CD1c-positive myeloid dendritic cell (primary cell): ENCODE measurements around the gene EYA3.
A peak's percentile ranks its signal among the peaks of the same experiment; 100 is the strongest.

Experiments used
- DNase-seq: peaks from one replicate; pipeline ENCODE4 v3.0.0-alpha.2; 2016; ENCODE audit errors: extremely low spot score

Gene EYA3, protein sequence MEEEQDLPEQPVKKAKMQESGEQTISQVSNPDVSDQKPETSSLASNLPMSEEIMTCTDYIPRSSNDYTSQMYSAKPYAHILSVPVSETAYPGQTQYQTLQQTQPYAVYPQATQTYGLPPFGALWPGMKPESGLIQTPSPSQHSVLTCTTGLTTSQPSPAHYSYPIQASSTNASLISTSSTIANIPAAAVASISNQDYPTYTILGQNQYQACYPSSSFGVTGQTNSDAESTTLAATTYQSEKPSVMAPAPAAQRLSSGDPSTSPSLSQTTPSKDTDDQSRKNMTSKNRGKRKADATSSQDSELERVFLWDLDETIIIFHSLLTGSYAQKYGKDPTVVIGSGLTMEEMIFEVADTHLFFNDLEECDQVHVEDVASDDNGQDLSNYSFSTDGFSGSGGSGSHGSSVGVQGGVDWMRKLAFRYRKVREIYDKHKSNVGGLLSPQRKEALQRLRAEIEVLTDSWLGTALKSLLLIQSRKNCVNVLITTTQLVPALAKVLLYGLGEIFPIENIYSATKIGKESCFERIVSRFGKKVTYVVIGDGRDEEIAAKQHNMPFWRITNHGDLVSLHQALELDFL

DNA sequence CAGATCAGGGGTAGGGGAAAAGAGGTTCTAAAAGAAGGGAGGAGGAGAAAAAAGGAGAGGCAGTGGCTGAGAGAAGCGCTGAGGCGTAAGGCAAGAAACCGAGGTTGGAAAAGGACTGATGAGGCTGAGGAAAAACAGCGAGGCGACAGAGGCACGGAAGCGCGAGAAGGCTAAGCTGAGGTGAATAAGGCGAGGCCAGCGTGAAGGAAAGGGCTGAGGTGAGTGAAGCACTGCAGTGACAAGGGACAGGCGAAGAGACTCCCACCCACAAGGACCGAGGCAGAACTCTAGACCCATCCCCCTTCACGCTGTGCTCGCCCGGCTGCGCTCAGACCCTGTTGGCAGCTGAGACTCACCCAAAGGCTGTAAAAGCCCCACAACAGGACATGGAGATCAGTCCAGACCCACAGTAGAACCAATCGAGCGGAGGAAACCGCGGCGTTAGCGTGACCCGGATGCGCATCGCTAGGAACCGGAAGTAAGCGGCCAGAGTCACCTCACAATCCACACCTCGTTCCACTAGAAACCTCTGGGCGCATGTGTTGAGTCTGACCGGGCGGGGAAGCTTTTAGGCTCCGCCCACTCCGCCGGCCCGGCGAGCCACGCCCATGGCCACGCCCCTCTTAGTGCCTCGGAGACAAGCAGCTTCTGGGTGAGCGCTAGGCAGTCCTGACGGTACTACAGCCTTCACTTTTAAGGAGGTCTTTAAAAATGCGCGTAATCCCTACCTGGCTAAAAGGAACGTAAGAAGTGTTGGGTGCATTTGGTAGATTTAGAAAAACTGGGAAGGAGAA lies at the start of gene EYA3:
Gene EYA3, minus strand, starts transcription at position 443 of the 794 bp plus-strand sequence. CDS start 30,584 bp downstream, outside the sequence.
- peak; percentile 98 for DNase-seq

DNA sequence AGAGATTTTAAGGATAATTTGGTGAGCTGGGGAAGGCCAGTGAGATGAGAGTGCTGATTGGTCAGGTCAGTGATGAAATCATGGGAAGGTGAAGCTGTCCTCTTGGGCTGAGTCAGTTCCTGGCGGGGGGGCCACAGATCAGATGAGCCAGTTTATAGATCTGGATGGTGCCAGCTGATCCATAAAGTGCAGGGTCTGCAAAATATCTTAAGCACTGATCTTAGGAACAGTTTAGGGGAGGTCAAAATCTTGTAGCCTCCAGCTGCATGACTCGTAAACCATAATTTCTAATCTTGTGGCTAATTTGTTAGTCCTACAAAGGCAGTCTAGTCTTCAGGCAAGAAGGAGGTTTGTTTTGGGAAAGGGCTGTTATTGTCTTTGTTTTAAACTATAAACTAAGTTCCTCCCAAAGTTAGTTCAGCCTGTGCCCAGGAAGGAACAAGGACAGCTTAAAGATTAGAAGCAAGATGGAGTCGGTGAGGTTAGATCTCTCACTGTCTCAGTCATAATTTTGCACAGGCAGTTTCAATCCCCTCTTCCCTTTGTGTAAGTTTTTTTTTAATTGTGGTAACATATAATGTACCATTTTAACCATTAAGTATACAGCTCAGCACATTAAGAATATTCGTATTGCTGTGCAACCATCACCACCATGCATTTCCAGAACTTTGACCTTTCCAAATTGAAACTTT lies 48.7 kb upstream of the EYA3 start:
- no peak for DNase-seq

DNA sequence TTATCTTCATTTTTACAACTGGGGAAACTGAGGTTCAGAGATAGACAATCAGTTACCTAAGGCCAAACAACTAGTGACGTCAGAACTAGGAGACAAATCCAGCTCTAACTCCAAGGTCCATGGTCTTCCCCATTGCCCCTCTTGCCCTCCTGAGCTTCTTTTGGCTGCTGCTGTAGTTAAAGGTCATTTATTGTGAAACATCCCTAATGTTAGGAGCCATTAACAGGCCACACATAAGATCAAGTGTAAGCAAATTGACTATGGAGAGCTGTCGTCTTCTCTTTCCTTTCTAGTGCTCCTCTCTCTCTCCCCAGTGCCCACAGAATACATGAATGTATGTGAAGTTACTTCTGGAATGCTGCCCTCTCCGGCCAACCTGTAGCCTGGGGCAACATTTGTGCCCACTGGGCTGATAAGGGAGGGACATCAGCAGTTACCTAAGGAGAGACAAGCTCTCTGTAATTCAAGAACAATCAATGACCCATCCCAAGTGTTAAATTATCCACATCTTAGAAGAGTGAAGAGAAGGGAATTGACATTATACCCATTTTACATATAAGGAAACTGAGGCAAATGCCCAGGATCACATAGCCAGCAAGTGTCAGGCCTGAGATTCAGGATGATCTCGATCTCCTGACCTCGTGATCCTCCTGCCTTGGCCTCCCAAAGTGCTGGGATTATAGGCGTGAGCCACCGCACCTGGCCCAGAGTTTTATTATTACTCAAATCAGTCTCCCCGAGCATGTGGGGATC lies 47.9 kb upstream of the EYA3 start:
- DNase-seq = peak; percentile 23

DNA sequence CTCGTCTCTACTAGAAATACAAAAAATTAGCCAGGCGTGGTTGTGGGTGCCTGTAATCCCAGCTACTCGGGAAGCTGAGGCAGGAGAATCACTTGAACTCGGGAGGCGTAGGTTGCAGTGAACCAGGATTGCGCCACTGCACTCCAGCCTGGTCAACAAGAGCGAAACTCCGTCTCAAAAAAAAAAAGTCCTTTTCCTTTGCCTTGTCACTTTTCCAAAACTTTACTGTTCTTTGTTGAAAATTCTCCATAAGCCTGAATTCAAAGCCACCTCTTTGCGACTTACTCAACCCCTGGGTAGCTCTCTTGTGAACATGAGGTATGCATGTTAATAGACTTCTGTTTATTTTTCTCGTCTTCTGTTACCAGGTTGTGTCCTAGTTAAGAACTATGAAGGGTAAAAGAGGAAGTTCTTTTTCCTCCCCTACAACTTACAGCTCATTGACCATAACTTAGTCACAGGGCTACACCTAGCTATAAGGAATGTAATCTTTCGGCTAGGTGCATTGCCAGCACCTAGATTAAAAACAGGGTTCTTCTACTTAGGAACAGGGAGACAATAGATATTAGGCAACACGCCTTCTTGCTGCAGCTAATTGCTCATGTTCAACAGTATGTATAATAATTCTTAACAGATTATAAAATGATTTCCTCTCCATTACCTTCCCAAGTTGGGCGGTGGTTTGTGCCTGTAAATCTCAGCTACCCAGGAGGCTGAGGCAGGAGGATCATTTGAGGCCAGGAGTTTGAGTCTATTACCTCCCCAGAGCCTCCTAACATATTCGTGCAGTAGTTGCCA lies 47.2 kb upstream of the EYA3 start:
- peak; percentile 83 for DNase-seq

DNA sequence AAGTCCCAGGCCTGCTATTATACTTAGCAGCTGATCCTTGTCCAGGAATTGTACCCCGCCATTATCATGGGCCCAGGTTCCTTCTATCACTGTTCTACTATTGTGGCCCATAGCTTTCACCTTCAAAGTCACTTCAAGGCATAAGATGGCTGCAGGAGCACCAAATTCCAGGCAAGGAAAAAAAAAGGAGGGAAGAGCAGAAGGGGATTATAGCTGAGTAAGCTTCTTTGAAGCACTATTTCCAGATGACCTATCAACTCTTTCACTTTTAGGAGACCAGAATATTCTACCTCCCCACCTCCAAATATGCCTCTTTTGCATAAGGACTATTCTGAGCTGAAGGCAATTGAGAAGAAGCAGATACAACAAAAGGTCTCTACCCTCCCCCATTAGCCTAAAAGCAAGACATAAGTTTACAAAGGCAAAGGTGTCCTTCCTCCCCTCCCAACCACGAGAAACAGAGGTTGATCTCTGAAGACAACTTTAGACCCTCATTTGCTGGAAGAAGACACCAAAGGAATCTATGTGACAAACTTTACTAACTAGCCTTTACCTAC lies 46.3 kb upstream of the EYA3 start:
- no peak for DNase-seq

DNA sequence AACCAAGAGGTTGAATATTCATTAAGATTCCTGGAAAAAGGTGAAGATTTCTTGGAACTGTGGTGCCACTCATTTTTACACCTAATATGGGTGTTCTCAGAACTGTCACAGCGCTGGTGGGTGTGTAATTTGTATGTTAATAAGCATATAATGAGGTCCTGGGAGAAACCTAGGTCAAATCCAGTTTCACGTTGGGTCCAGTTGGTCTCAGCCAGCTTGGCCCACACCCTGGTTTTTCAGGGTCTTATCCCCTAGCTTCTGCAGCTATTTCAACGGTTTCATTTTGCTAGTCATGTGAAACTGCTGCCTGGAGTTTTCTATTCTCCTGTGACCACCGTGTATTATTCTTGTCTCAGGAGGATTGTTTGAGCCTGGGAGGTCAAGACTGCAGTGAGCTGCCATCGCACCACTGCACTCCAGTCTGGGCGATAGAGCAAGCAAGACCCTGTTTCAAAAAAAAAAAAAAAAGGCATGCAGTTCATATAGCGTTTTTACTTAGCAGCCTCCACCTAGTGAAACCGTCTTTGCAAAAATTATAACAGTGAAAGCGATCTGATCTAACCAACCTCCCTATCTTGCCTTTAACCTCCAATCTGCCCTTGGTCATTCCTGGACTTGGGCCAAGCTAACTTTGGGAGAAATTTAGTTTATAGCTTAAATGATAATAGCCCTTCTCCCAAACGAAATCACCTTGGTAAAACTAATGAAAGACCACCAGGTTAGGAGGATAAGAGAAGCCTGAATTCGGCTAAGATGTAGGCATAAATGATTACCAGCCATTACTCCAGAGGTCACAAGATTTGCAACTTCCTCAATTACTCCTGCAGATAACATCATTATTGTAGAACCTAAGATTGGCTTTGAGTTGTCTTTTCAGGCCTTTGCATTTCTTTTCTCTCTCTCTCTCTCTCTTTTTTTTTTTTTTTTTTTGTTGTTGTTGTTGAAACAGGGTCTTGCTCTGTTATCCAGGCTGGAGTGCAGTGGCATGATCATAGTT lies 44.1 kb upstream of the EYA3 start:
- DNase-seq = peak; percentile 71

DNA sequence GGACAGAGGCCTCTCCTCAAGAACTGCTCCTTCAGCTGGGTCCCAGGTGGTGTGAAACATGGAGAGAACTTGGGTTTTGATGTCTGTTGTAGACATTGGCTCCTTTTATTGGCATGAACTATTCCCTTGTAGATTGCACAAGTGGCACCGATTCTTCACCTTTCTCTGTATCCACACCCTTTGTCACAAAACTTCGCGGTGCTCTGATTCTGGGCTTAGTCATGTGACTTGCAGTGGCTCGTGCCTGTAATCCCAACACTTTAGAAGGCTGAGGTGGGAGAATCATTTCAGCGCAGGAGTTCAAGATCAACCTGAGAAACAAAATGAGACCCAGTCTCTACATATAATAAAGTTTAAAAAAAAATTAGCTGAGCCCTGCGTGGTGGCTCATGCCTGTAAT lies 42.5 kb upstream of the EYA3 start:
- DNase-seq = no peak

DNA sequence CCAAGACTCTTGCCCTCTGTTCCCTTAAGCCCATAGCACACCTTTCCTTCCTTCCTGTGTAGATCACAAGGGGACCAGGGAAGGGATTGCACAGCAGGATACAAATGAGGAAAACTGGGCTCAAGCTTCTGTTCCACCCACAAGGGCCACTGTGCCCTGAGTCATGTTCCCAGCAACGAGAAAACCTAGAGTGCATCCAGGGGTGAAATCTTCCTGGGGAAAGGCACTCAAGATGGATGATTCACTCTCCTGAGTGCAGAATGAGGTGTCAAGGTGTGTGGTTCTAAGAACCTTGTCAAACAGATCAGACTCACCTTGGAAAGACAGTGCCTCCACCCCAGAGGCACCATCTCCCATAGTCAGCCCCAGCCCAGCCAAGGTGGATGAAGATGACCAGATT lies 40.7 kb upstream of the EYA3 start:
- DNase-seq = peak; percentile 58

DNA sequence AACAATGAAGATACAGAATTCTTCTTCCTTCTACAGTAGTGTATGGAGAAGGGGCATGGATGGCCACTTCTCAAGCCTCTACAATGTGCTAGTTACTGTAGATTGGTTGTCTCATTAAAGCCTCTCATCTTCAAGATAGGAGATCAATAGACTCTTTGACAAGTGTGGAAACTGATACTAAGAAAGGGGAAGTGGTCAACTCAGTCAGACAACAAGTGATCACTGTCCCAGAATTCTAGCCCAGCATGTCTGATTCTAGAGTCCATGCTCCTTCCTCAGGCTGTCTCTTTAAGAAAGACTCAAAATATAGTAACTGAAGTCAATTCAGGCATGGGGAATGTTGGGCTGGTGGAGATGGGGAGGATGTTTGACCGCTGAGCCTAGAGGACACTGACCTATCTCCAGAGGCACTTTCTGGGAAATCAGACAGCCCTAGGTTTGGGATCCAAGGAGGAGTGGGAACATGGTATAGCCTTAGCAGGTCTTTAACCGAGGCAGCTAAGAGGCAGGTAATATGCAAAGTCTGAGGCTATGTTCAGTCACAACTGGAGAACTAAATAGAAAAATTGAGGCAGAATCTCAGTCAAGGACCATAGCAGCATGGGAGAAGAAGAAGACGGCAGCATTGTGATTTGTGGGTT lies 39.3 kb upstream of the EYA3 start:
- peak; percentile 76 for DNase-seq

DNA sequence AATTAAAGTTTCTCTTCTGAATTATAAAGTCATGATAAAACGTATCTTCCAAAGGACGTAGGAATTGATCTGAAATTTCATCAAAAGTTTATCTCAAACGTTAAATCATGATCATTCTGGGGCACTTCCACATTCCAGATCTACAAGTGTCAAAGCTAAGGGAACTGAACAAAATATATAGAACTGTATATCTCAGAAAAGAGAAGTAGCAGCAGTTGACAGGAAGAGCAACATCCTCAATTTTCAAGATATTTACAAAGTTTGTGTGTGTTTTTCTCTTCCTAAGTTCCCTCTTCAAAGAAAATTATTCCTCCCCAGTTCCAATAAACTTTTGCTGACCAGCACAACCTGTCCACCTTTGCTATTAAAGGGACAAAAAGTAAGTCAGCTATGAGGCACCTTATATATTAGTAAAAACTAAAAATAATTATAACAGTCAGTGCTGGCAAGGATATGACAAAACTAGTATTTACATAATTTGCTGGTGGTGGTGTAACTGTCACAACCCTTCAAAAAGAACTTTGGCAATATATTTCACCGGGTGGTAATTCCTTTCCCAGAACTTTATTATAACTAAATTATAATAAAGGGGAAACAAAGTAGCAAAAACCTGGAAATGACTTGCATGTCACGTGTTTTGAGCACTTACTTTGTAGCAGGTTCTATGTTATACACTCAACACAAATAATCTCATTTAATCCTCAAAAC lies 38.5 kb upstream of the EYA3 start:
- DNase-seq = peak; percentile 84

DNA sequence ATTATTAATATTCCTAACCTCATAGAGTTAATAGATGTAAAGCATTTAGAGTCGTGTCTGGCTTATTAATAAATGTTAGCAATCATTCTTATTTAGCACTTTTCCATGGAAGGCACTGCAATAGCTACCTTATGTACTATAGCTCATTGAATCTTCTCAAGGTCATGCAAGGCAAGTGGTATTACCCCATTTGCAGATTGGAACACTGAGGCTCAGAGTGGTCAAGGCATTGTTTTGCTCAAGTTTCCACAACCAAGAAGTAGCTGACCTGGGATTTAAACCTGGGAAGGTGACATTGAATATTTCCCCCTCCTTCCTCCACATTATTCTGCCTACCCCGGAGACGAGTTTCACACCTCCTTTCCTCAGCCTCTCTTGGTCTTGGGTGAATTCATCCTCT lies 37.8 kb upstream of the EYA3 start:
- DNase-seq = no peak

DNA sequence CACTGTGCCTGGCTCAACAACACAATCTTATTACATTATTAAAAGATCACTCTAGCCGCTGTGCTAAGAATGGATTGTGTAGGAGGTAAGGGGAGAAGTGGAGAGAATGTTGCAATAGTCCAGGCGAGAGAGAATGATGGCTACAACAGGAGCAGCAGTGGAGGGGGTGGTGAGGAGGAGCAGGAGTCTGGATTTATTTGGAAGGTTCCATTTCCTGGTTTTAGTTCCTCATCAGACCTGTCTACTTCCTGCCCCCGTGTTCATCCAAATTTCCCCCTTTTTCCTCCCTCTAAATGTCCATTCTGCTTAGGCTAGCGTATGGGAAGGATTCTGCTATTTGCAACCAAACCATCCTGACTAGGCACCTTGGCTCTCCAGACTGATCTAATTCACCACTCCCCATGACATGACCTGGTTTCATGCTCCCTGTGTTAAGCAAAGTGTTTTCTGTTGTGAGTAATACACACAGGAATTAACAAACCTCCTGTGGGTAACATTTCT lies 35.1 kb upstream of the EYA3 start:
- peak; percentile 91 for DNase-seq

DNA sequence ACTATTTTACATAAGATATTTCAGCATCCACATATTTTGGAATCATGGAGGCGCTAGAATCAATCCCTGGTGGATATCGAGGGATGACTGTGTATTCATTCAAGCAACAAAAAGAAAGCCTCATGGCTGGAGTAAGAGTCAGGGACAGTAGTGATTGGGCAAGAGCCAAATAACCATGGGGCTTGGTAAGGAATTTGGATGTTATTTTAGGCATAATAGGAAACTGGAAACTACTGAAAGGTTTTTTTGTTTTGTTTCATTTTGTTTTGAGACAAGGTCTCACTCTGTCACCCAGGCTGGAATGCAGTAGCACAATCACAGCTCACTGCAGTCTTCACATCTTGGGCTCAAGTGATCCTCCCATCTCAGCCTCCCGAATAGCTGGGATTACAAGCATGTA lies 33.8 kb upstream of the EYA3 start:
- DNase-seq = no peak

DNA sequence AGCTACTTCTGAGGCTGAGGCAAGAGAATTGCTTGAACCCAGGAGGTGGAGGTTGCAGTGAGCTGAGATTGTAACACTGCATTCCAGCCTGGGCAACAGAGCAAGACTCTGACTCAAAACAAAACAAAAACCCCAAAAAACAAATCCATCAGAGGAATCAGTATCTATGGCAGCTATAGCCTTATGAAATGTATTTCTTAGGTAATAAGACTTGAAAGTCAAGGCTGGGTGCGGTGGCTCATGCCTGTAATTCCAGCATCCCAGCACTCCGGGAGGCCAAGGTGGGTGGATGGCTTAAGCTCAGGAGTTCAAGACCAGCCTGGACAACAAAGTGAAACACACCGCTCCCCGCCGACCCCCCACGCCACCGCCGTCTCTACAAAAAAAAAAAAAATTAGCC lies 31.1 kb upstream of the EYA3 start:
- no peak for DNase-seq

DNA sequence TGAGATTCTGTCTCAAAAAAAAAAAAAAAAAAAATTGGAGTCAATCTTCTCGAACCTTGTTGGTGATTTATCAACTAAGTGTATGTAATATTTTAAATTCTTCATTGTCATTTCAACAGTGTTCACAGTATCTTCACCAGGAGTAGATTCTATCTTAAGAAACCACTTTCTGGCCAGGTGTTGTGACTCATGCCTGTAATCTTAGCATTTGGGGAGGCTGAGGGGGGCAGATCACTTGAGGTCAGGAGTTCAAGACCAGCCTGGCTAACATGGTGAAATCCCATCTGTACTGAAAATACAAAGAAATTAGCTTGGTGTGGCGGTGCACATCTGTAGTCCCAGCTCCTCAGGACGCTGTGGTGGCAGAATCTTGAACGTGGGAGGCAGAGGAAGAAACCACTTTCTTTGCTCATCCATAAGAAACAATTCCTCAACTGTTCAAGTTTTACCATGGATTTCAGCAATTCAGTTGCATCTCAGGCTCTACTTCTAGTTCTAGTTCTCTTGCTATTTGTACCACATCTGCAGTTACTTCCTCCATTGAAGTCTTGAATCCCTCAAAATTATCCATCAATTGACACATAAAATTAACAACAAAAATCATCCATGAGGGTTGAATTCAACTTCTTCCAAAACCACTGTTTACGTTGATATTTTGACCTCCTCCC lies 30.4 kb upstream of the EYA3 start:
- no peak for DNase-seq

DNA sequence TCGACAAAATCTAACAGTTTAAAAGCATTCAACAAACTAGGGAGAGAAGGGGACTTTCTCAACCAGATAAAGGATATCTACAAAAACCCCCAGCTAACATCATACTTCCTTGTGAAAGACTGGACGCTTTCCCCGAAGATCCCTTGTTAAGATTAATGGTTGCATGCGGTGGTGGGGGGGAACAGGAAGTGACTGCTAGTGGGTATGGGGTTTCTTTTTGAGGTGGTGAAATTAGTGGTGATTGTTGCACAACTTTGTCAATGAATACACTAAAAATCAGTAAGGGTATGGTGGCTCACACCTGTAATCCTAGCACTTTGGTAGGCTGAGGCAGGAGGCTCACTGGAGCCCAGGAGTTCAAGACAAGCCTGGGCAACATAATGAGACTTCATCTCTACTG lies 26.9 kb upstream of the EYA3 start:
- peak; percentile 89 for DNase-seq

DNA sequence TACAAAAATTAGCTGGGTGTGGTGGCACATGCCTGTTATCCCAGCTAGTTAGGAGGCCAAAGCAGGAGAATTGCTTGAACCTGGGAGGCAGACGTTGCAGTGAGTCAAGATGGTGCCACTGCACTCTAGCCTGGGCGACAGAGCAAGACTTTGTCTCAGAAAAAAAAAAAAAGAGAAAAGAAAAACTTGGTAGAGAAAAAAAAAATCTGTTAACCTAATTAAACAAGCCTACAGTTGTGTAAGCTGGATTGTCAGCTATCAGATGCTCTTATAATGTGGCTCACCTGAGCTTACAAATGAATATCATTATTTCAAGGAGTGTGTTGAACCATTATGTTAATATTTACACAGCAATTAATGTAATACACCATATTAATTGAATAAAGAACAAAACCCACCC lies 26.4 kb upstream of the EYA3 start:
- DNase-seq = no peak
